Measurements from ENCODE around the gene TCTN2.

TCTN2 gene

DNA sequence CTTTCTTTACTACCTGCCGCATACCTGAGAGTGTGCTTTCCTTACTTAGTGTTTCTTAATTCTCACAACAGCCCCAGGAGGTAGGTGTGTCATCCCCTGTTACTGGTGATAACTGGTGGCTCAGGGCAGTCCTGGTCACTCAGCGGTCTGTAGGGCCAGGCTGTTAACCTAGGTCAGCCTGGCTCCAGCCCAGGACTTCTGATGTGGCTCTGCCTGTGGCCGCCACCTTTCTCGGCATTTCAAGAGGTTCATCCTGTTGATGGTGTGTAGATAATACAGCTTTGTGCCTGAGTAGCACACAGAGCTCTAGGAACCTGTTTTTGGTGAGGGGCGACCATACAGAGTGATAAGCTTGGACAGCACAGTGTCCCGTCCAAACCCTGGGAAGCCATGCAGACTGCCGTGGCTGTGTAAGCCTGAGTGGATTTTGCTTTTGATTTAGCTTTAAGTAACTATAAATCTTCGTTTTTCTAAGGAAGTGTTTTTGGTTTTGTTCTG, 79.3 kb downstream of the TCTN2 start:
- DNase-seq (ENCODE audit: low read depth, low spot score): no peak
- Histone ChIP-seq H3K9ac (ENCODE audit: insufficient read length, low read depth) (no peak overlapping the region), H3K27me3 (ENCODE audit: insufficient read depth, insufficient read length) (no peaks in the 10 kb centered on the region), H3K9me3 (ENCODE audit: insufficient read depth, low read length) (no peaks in the 10 kb centered on the region), H3K4me1 (ENCODE audit: insufficient read depth, insufficient read length) (no peaks in the 10 kb centered on the region), H3K36me3 (ENCODE audit: insufficient read depth, insufficient read length, low read length) (peaks cover 85% of the 10 kb centered on the region), H3K4me3 (ENCODE audit: insufficient read length, low read depth) (no peak overlapping the region)
- TF ChIP-seq SUZ12 (IDR thresholded peaks at IDR 0.05; ENCODE audit: extremely low read depth, insufficient read depth, insufficient read length) (no peak), YY1 (IDR thresholded peaks at IDR 0.05; ENCODE audit: insufficient read depth, insufficient read length) (no peak), ZNF274 (IDR thresholded peaks at IDR 0.05; ENCODE audit: low read depth, low read length) (no peak)

DNA sequence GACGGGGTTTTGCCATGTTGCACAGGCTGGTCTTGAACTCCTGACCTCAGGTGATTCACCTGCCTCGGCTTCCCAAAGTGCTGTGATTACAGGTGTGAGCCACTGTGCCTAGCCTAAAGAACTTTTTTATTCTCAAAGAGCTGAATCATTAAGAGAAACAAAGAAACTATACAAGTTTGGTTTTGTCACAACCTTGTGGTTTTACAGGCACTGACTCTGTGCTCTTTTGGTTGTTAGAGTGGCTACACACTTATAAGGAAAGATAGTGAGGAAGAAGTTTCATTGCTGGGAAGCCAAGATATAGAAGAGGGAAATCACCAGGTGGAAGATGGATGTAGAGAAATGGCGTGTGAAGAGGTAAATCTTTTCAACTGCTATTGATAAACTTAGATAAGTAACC, 81.1 kb downstream of the TCTN2 start:
- H3K9me3 ChIP-seq (ENCODE audit: insufficient read depth, low read length): no peaks in the 10 kb centered on the region
- no peaks in the 10 kb centered on the region for H3K4me1 ChIP-seq (ENCODE audit: insufficient read depth, insufficient read length)
- no peak overlapping the region for H3K4me3 ChIP-seq (ENCODE audit: insufficient read length, low read depth)
- no peak overlapping the region for H3K9ac ChIP-seq (ENCODE audit: insufficient read length, low read depth)
- H3K36me3 ChIP-seq (ENCODE audit: insufficient read depth, insufficient read length, low read length): peaks cover 86% of the 10 kb centered on the region
- H3K27me3 ChIP-seq (ENCODE audit: insufficient read depth, insufficient read length): no peaks in the 10 kb centered on the region
- no peak for TF ChIP-seq YY1 (IDR thresholded peaks at IDR 0.05; ENCODE audit: insufficient read depth, insufficient read length)
- no peak for TF ChIP-seq SUZ12 (IDR thresholded peaks at IDR 0.05; ENCODE audit: extremely low read depth, insufficient read depth, insufficient read length)
- TF ChIP-seq ZNF274 (IDR thresholded peaks at IDR 0.05; ENCODE audit: low read depth, low read length): no peak
- DNase-seq (ENCODE audit: low read depth, low spot score): no peak

DNA sequence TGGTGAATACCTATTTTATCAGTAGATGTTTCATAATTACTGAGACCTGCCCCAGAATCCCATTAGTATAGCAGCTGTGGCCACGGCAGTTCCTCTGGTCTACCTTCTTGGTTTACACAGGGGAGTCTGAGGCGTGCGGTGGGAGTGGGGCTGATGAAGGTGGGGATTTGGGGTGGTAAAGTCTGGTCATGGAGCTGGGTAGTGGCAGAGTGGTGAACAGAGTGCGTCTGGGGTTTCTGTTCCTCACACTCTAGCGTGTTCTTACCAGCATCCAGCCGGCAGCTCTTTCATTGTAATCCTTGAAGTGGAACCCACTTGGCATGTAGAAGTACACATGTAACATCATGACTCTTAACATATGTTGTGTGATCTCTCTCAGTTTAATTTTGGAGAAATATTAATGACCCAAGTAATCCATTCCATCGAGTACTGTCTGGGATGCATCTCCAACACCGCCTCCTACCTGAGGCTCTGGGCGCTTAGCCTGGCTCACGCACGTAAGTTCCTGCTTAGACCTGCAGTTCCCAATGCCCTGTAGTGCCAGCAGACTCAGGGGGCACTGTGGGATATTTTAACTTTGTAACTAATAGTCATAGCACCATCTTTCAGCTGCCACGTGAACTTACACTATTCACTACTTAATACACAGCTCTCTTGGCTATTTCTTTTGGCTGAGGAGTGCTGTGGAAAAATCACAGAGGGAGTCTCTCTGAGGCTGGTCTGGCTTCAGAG, 83.3 kb downstream of the TCTN2 start:
- no peaks in the 10 kb centered on the region for H3K27me3 ChIP-seq (ENCODE audit: insufficient read depth, insufficient read length)
- no peak for TF ChIP-seq ZNF274 (IDR thresholded peaks at IDR 0.05; ENCODE audit: low read depth, low read length)
- TF ChIP-seq SUZ12 (IDR thresholded peaks at IDR 0.05; ENCODE audit: extremely low read depth, insufficient read depth, insufficient read length): no peak
- no peak for TF ChIP-seq YY1 (IDR thresholded peaks at IDR 0.05; ENCODE audit: insufficient read depth, insufficient read length)
- DNase-seq (ENCODE audit: low read depth, low spot score): no peak
- no peaks in the 10 kb centered on the region for H3K9me3 ChIP-seq (ENCODE audit: insufficient read depth, low read length)
- peaks cover 68% of the 10 kb centered on the region for H3K36me3 ChIP-seq (ENCODE audit: insufficient read depth, insufficient read length, low read length)
- H3K4me3 ChIP-seq (ENCODE audit: insufficient read length, low read depth): no peak overlapping the region
- no peak overlapping the region for H3K9ac ChIP-seq (ENCODE audit: insufficient read length, low read depth)
- no peaks in the 10 kb centered on the region for H3K4me1 ChIP-seq (ENCODE audit: insufficient read depth, insufficient read length)

DNA sequence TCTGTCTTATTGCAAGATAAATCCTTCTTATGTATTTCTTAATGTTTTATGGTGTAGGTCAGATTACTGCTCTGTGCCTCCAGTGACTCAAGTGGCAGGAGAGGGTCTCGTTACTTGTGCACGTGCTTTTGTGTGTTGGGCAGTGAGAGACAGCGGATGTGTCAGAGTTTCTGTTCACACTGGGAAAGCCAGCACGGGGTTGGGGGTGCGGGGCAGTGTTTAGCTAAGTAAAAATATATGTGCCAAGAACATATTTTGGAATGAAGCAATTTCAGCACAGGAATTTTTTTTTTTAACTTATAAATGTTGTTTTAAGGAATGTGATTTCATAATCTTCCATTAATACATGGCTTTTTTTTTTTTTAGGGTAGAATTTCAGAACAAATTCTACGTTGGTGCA, 86.6 kb downstream of the TCTN2 start:
- Histone ChIP-seq H3K36me3 (ENCODE audit: insufficient read depth, insufficient read length, low read length) (peaks cover 45% of the 10 kb centered on the region), H3K4me1 (ENCODE audit: insufficient read depth, insufficient read length) (no peaks in the 10 kb centered on the region), H3K9me3 (ENCODE audit: insufficient read depth, low read length) (no peaks in the 10 kb centered on the region), H3K4me3 (ENCODE audit: insufficient read length, low read depth) (no peak overlapping the region), H3K27me3 (ENCODE audit: insufficient read depth, insufficient read length) (peaks cover 5% of the 10 kb centered on the region), H3K9ac (ENCODE audit: insufficient read length, low read depth) (no peak overlapping the region)
- no peak for DNase-seq (ENCODE audit: low read depth, low spot score)
- no peak for TF ChIP-seq SUZ12 (IDR thresholded peaks at IDR 0.05; ENCODE audit: extremely low read depth, insufficient read depth, insufficient read length)
- TF ChIP-seq YY1 (IDR thresholded peaks at IDR 0.05; ENCODE audit: insufficient read depth, insufficient read length): no peak
- TF ChIP-seq ZNF274 (IDR thresholded peaks at IDR 0.05; ENCODE audit: low read depth, low read length): no peak
